HG03378 (cell line): ENCODE measurements around the gene TOR3A.

Source experiments
- ATAC-seq: cut with Tn5 transposase; IDR thresholded peaks from one replicate; pipeline ENCODE4 v1.9.1; 2021; ENCODE audit warnings: mild to moderate bottlenecking, moderate library complexity; ENCODE audit not compliant: unreplicated experiment

Gene TOR3A

DNA sequence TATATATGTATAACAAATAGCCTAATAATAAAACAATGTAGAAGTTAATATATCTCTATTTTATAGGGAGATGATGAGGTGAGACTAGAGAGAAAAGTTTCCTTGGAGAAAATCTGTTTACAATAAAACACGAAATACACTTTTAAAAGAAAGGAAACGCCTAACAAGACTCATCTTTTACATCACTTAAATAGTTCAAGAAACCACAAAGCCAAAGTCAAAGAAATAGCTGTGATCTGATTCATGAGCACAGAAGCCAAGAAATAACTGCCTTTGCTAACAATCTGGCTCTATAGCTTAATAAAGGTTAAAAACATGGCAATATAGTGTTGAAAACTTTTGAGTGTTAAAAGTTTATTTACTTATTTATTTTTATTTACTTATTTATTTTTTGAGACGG, 61.5 kb downstream of the TOR3A start:
- no peak for ATAC-seq

DNA sequence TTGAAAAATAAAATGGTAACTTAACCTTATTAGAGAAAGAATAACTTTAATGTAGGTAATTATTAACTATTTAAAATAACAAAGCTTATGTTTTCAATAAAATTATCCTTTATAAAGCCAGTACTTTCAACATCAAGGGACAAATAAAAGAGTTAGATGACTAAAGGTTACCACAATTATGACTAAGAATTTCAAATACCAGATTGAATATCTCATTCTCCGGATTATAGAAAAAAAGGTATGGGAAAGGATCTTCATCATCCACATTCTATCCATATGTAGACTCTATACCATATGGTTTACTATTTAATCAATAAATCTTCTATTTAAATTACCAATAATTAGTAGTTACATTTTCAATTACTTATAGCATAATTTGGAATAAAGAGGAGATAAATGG, 62.8 kb downstream of the TOR3A start:
- ATAC-seq, result no peak

DNA sequence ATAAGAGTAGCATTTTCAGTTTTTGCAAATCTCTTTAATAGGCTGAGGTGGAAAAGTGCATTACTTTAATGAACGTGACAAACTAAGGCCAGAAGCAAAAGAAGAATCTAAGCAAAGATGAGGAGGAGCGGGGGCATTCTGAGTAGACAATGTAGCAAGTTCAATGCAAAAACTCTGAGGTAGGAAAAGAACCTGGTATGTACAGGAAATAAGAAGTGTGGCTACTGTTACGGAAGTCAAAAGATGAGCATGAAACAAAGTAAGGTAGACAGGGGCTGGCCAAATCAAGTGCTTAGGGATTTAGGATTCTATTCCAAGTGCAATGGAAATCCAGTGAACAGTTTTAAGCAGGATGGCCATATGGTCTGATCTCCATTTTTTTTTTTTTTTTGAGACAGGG, 63.7 kb downstream of the TOR3A start:
- ATAC-seq, result no peak
